ENCODE data around the gene RABEP2. TPM values are rescaled to one million over a fixed set of nuclear protein-coding genes. Genes with fewer than 3 reads are reported as not detected.
A peak's percentile ranks its signal among the peaks of the same experiment; 100 is the strongest.

RABEP2 gene
- total and polyA plus RNA-seq, 9 of the 15 experiments (the other 6 are each of a cell fraction or from before 2014, with no cell fraction given) = 0.15 to 13.4 (median 3.5) TPM

GRCh38 chr16:28876019-28876659 is 48.9 kb downstream of the RABEP2 start:
- Histone ChIP-seq H2AFZ (ENCODE audit: low read depth, low read length) (no peak overlapping the region), H3K9ac (ENCODE audit: insufficient read depth in 1 of 2, low read depth in 2 of 2, low read length in 2 of 2) (peak overlapping the region in 1 of 2 experiments; percentile 73; a peak in 2 of 4 replicates), H3K9me1 (ENCODE audit: control insufficient read depth, insufficient read depth, low read length) (no peaks in the 10 kb centered on the region), H3K4me2 (ENCODE audit: insufficient read depth, low read length) (no peak overlapping the region), H4K20me1 (replicated peaks; ENCODE audit: control insufficient read depth, insufficient read depth, low read length) (no peaks in the 10 kb centered on the region), H3K9me3 (replicated peaks; ENCODE audit: control insufficient read depth, insufficient read depth, low read depth, low read length) (no peaks in the 10 kb centered on the region), H3K27me3 (ENCODE audit: control insufficient read depth in 2 of 2, insufficient read depth in 2 of 2, low read length in 2 of 2) (no peaks in the 10 kb centered on the region; a peak in 1 of 5 replicates), H3K4me3 (no peak overlapping the region), H3K79me2 (ENCODE audit: control insufficient read depth, insufficient read depth, low read length) (peaks cover 9% of the 10 kb centered on the region), H3K27ac (ENCODE audit: extremely low read depth, low read depth, low read length) (peak overlapping the region; percentile 16; the same call in 1 of the 3 replicates), H3K4me1 (replicated peaks in 1 of 2; ENCODE audit: control insufficient read depth in 2 of 2, insufficient read depth in 2 of 2, low read length in 2 of 2) (peaks cover 11 to 68% of the 10 kb centered on the region in 2 experiments; a peak in 4 of 5 replicates), H3K36me3 (ENCODE audit: control insufficient read depth, insufficient read depth, low read length) (peaks cover 36% of the 10 kb centered on the region; the same call in 2 of the 3 replicates)
- ChIA-PET CTCF (ENCODE audit: low intra/inter-chr PET ratio) (no interaction called here), POLR2A (interaction anchor here (2.2 to 6.9 kb wide), 2 partner anchors 9 to 13 kb away, joined by 8 to 58 read pairs; partner anchors contain the start of gene SH2B1)
- no peak for TF ChIP-seq ZNF449 (CRISPR knock-in tag; IDR thresholded peaks at IDR 0.05)
- peak; percentile 54 for TF ChIP-seq ZBTB33 (CRISPR knock-in tag; IDR thresholded peaks at IDR 0.05)
- WGBS (ENCODE audit: insufficient coverage, low coverage, missing lambda C conversion rate) = 65% methylated on average over 16 of the region's 17 CpGs
- intact Hi-C loops (cut with micrococcal nuclease) (no loop called here), in situ Hi-C loops (cut with MboI) (no loop called here)
- DNase-seq (ENCODE audit: extremely low read depth in 1 of 4, low spot score in 3 of 4) (no peak), ATAC-seq (no peak), FAIRE-seq (no peak)
- no TSS peak for BruUV-seq (replicated peaks)
